ENCODE data around the gene BAHCC1. TPM values are rescaled to one million over a fixed set of nuclear protein-coding genes. Genes with fewer than 3 reads are reported as not detected.

The BAHCC1 gene
- total and polyA plus RNA-seq, 2 of the 4 experiments (the other 2 are of a cell fraction) = 0.36 to 7.8 TPM

GRCh38 chr17:81477173-81477572 lies 81.9 kb downstream of the BAHCC1 start:
- ChIA-PET POLR2A (ENCODE audit: unreplicated experiment) (no interaction called here), CTCF (no interaction called here)
- Histone ChIP-seq H3K36me3 (ENCODE audit: control insufficient read depth, insufficient read depth, low read length) (no peaks in the 10 kb centered on the region), H2BK5ac (ENCODE audit: low read depth, low read length, poor library complexity, severe bottlenecking) (no peak overlapping the region), H3K27me3 (ENCODE audit: control insufficient read depth, insufficient read depth, low read length) (no peaks in the 10 kb centered on the region; the same call in 1 of the 2 replicates), H3K18ac (ENCODE audit: low read depth, low read length) (no peak overlapping the region), H4K5ac (ENCODE audit: low read depth, low read length) (no peak overlapping the region), H2BK15ac (ENCODE audit: low read depth, low read length) (no peak overlapping the region), H3K4me2 (ENCODE audit: low read depth, low read length) (no peak overlapping the region), H4K8ac (ENCODE audit: low read depth in 2 of 2, low read length in 2 of 2) (no peak overlapping the region), H3K23ac (ENCODE audit: low read depth, low read length) (no peak overlapping the region), H3K79me1 (ENCODE audit: low read depth in 1 of 2, low read length in 2 of 2) (no peaks in the 10 kb centered on the region), H3K9me3 (ENCODE audit: control insufficient read depth, insufficient read depth, low read length) (peaks cover 3% of the 10 kb centered on the region), H3K4me1 (ENCODE audit: control insufficient read depth, insufficient read depth, low read length) (peaks cover 7% of the 10 kb centered on the region), H2AK9ac (replicated peaks; ENCODE audit: low read depth, low read length, poor library complexity) (no peak overlapping the region), H2AFZ (replicated peaks; ENCODE audit: low read length, poor library complexity) (no peak overlapping the region), H4K91ac (ENCODE audit: insufficient read depth, low read depth, low read length) (no peak overlapping the region), H3K9me1 (ENCODE audit: insufficient read depth, low read length) (peaks cover 3% of the 10 kb centered on the region; the same call in 1 of the 2 replicates), H2BK120ac (ENCODE audit: low read depth, low read length) (no peak overlapping the region), H3K4me3 (ENCODE audit: insufficient read depth, low read depth, low read length) (no peak overlapping the region), H3K27ac (ENCODE audit: insufficient read depth, low read length) (no peak overlapping the region), H2AK5ac (ENCODE audit: low read depth, low read length) (no peak overlapping the region), H3K14ac (replicated peaks; ENCODE audit: low read depth, low read length) (no peak overlapping the region), H4K20me1 (ENCODE audit: insufficient read depth, low read length) (no peaks in the 10 kb centered on the region), H3K9ac (ENCODE audit: low read depth, low read length) (no peak overlapping the region), H2BK20ac (ENCODE audit: low read depth, low read length) (no peak overlapping the region), H3K56ac (ENCODE audit: extremely low read depth, insufficient read depth, low read length) (no peak overlapping the region), H3K4ac (ENCODE audit: low read depth, low read length) (no peak overlapping the region)
- no peak for TF ChIP-seq FOS (IDR thresholded peaks at IDR 0.05; ENCODE audit: low read depth, low read length)
- TF ChIP-seq MAFK (IDR thresholded peaks at IDR 0.05; ENCODE audit: low read depth, low read length) = no peak
- TF ChIP-seq NFE2L2 (IDR thresholded peaks at IDR 0.05; ENCODE audit: low read depth, low read length) = no peak
- TF ChIP-seq RAD21 (IDR thresholded peaks at IDR 0.05; ENCODE audit: low read length) = no peak
- TF ChIP-seq CHD1 (IDR thresholded peaks at IDR 0.05; ENCODE audit: low read depth, low read length) = no peak
- no peak for TF ChIP-seq MXI1 (IDR thresholded peaks at IDR 0.05; ENCODE audit: borderline replicate concordance, low read depth, low read length)
- WGBS, 2 experiments (ENCODE audit: extremely low coverage in 2 of 2, insufficient read length in 1 of 2) = 100% methylated on average over 1 of the region's 7 CpGs; no CpG with 5 or more reads in 1 of the 2 experiments
- DNase-seq = no peak
- dilution Hi-C loops (cut with HindIII; ENCODE audit: low sequenced_read_pairs, unreplicated experiment) (no loop called here), intact Hi-C loops (cut with micrococcal nuclease) (no loop called here), in situ Hi-C loops (cut with MboI; ENCODE audit: low sequenced_read_pairs) (no loop called here)
- ATAC-seq (ENCODE audit: low read depth) = no peak
- BruUV-seq (replicated peaks) = no TSS peak
